Measurements from ENCODE around the gene ZNF124.

The ZNF124 gene

DNA sequence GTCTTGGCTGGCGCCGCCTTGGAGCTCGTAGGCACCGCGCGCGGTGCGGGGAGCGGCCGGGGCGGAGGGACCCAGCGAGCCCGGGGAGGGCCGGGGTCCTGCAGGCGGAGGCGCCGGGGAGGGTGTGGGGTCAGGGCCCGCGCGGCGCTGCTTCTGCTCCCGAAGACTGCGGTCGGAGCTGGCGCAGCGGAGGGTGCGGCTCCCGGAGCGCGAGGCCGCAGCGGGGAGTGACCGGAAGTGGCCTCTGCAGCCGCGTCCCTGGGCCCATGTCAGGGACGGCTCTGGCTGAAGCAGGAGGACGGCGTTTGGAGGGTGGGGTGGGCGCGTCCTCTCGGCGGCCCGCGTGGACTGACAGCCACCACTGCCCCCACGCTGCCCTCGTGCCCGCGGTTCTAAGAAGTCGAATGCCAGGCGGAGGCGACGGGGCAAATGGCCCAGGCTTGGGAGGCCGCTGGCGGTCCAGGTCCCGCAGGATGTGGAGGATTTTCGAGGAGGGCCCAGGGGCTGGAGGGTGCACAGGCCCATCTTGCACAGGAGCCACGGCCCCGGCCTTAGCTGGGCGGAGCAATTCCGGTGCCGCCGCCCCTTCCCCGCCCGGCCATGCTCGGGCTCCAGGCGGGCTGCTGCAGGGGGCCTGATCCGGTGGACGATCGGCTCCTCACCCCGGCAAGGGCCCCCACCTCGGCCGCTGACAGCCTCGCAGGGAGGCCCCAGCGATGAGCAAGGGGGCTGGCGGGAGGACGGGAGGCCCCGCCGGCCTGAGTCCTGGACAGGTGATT, 59.9 kb downstream of the ZNF124 start:
- DNase-seq, result no peak

- DNase-seq, result no peak
These were observed 60.5 kb downstream of the ZNF124 start for GRCh38 chr1:247111259-247111699.

DNA sequence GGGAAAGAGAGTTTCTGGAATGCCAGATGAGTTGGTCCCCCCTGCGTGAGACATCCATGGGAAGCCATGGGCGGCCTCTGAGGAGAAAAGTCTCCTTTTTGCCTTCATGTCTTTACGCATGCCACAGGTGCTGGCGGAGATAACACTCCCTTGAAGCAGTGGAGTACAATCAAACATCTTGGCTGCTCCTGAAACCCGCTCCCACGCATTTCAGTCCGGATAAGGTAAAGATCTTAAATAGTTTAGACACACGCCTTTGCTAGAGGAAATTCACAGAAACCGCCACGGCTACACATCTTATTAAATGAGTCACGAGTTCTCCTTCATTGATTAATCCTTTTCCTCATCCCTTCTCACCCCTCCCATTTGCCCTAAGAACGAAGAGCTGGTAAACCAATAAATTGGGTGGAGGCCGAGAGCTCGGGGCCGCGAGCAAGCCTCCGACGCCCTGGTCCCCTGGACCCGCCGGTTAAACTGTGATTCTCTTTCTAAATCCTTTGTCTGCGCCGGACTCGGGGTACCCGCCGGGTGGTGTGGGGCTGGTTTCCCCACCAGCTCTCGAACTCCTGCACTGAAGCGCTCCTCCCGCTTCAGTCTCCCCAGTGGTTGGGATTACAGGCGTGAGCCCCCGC, 61.1 kb downstream of the ZNF124 start:
- no peak for DNase-seq

GRCh38 chr1:247107694-247108093, 64.1 kb downstream of the ZNF124 start:
- DNase-seq, result no peak

- no peak for DNase-seq
These were observed 65.9 kb downstream of the ZNF124 start for GRCh38 chr1:247105966-247106365.

Measured in activated CD8-positive, alpha-beta memory T cell treated with anti-CD3 and anti-CD28 coated beads, Interleukin-2, amount 50 U/mL, for 4 hours (primary cell).